Thyroid gland (tissue), 4 donors: ENCODE results near the gene CFAP46.

Experiments
- POLR2A ChIP-seq, 2 donors: fragments of 450-650 bp; IDR thresholded peaks; one replicate each; pipeline ENCODE4 v1.6.1; 2017; ENCODE audit warnings: antibody characterized with exemption in 2 of 2, mild to moderate bottlenecking in 2 of 2, moderate library complexity in 1 of 2
- TF ChIP-seq, protein P1 (sequence below), 6 experiments: fragments of 200-600 bp in 3 of 6; fragments of 450-650 bp in 3 of 6; sonication (generic) in 3 of 6; IDR thresholded peaks; one replicate each; pipeline ENCODE4 v1.5.1; 2016 to 2019; ENCODE audit warnings: antibody characterized with exemption in 6 of 6, mild to moderate bottlenecking in 2 of 6, inconsistent platforms in 1 of 6, moderate library complexity in 1 of 6

DNA sequence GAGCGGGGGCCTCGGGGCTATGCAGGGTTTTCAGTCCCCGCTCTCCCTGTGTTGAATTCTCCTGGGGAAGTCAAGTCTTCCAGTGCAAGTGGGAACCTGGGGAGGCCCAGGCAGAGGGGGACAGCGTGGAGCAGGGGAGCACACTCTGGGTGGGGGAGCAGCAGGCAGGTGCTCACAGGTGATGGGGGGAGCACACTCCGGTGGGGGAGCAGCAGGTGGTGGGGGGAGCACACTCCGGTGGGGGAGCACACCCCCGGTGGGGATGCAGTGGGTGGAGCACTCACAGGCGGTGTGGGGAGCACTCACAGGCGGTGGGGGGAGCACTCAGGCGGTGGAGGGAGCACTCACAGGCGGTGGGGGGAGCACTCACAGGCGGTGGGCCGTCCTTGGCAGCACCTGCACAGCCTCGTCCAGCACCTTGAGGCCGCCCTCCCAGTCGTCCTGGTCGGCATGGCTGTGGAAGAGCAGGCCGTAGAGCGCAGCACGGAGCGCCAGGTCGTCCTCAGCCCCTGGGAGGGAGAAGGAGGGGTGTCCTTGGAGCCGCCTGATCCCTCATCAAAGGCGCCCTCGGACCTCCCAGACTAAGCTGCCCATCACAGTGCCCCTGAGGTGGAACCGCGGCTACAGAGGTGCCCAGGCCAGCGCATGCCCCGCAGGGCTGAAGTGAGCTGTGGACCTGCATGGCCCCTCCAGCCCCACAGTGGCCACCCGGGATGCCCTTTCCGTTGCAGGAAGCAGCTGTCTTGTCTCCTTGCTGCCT, 56.7 kb downstream of the CFAP46 start:
- no peak for TF ChIP-seq POLR2A (IDR thresholded peaks at IDR 0.05)
- TF ChIP-seq, protein P1, sequence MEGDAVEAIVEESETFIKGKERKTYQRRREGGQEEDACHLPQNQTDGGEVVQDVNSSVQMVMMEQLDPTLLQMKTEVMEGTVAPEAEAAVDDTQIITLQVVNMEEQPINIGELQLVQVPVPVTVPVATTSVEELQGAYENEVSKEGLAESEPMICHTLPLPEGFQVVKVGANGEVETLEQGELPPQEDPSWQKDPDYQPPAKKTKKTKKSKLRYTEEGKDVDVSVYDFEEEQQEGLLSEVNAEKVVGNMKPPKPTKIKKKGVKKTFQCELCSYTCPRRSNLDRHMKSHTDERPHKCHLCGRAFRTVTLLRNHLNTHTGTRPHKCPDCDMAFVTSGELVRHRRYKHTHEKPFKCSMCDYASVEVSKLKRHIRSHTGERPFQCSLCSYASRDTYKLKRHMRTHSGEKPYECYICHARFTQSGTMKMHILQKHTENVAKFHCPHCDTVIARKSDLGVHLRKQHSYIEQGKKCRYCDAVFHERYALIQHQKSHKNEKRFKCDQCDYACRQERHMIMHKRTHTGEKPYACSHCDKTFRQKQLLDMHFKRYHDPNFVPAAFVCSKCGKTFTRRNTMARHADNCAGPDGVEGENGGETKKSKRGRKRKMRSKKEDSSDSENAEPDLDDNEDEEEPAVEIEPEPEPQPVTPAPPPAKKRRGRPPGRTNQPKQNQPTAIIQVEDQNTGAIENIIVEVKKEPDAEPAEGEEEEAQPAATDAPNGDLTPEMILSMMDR (IDR thresholded peaks at IDR 0.05) = no peak
